Naive B cell (primary cell): ENCODE measurements around the gene SERINC5. TPM values are rescaled to one million over a fixed set of nuclear protein-coding genes. Genes with fewer than 3 reads are reported as not detected.
A peak's percentile ranks its signal among the peaks of the same experiment; 100 is the strongest.
"Not testable (repeated sequence)": the region's sequence is repeated elsewhere in the genome, so short reads cannot be mapped to it uniquely, and the experiment has no call there.

ENCODE experiments used
- ATAC-seq, 2 donors: fragments of 150-1000 bp; cut with Tn5 transposase; 2 replicates each; pipeline ENCODE4 v1.10.0; 2021; ENCODE audit warnings: low read depth in 2 of 2, mild to moderate bottlenecking in 2 of 2, moderate library complexity in 2 of 2
- DNase-seq: peaks from one replicate; pipeline ENCODE4 v3.0.0; 2022
- H3K27ac Mint-ChIP-seq, 6 donors: one replicate each; pipeline ENCODE4 v1.8.0; 2020 to 2022; ENCODE audit warnings: mild to moderate bottlenecking in 6 of 6, mixed read lengths in 6 of 6, moderate library complexity in 5 of 6, inconsistent platforms in 2 of 6
- H3K27me3 Mint-ChIP-seq, 3 donors: one replicate each; pipeline ENCODE4 v1.8.0; 2021 to 2022; ENCODE audit warnings: mixed read lengths in 3 of 3, mild to moderate bottlenecking in 1 of 3
- H3K36me3 Mint-ChIP-seq, 2 donors: one replicate each; pipeline ENCODE4 v1.8.0; 2020 to 2022; ENCODE audit warnings: mixed read lengths in 2 of 2, inconsistent platforms in 1 of 2, mild to moderate bottlenecking in 1 of 2
- H3K4me1 Mint-ChIP-seq, 3 donors: one replicate each; pipeline ENCODE4 v1.8.0; 2020 to 2022; ENCODE audit warnings: mixed read lengths in 3 of 3, inconsistent platforms in 1 of 3, mild to moderate bottlenecking in 1 of 3, moderate library complexity in 1 of 3
- H3K4me3 Mint-ChIP-seq, 8 donors: one replicate each; pipeline ENCODE4 v1.8.0; 2020 to 2022; ENCODE audit warnings: mild to moderate bottlenecking in 8 of 8, mixed read lengths in 8 of 8, moderate library complexity in 8 of 8, inconsistent platforms in 2 of 8
- H3K9me3 Mint-ChIP-seq, 7 donors: one replicate each; pipeline ENCODE4 v1.8.0; 2020 to 2022; ENCODE audit warnings: mixed read lengths in 7 of 7, mild to moderate bottlenecking in 5 of 7, inconsistent platforms in 2 of 7, moderate library complexity in 1 of 7
- polyA plus RNA-seq, 6 donors: library from polyadenylated mRNA; unstranded; fragments of 300-500 nt; fragmentation: Illumina TruSeq; gene quantifications; one replicate each; pipeline ENCODE4 v1.2.3, GENCODE V29; 2021; ENCODE audit warnings: low read depth in 6 of 6

The SERINC5 gene
- polyA plus RNA-seq, 6 donors from 2014 or later, result 1.4 to 4.0 (median 2.8) TPM

DNA sequence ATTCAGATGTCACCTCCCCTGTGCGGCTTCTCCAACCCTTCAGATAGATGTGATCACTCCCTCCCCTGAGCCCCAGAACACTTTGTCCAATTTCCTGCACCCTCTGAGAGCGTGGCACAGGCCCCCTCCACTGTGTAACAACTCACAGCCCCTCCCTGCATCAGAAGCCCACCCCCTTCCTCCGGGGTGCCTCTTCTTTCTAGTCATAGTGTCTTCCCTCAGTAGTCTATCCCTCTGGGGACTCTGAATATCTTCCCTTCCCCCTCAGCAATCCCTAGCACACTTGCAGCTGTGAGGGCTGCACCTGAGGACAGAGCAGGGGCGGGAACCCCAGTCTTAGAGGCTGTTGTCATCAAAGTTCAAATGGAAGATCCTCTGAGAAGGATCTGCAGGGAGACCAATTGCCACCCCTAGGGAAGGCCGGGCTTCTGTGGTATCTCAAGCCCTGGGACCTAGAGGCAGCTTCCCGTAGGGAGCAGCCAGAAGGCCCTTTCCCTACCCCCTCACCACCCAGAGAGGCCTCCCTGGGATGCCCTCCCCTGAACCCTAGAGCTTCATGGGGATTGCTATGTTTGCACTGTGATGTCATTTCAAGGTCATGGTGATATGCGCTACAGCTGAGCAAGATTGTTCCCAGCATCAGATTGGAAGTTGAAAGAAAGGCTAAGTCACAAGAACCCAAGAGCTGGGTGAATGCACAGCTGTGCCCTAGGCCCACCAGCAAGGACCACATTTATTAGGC is 150.0 kb downstream of the SERINC5 start:
- Mint-ChIP-seq H3K4me1 (peaks cover 23 to 29% (median 24%) of the 10 kb centered on the region in 3 donors), H3K36me3 (peaks cover 0 to 4% of the 10 kb centered on the region in 2 donors), H3K9me3 (peaks cover 0 to 5% (median 0%) of the 10 kb centered on the region in 7 donors), H3K27ac (peak overlapping the region in 1 of 6 donors; percentile 13), H3K27me3 (peaks cover 0 to 16% (median 7%) of the 10 kb centered on the region in 3 donors), H3K4me3 (peak overlapping the region in 1 of 8 donors; percentile 20)
- ATAC-seq (no peak), DNase-seq (no peak)

DNA sequence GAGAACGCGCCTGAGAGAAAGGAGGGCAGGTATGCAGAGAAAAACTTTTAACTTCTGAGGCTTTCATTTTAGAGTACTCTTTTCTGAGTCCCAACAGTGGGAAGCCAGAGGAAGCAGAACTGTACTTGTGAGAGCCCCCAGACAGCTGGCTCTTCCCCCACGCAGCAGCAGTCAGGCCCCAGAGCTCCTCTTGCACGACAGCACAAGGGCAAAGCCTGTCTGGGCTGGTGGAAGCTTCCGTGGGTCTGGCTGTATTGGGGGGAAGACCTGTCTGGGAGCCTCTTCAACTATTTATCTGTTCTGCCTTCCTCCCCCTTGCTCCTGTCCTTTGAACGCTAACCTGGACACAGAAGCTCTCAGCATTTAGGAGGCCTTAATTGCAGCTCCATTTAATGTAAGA is 152.5 kb downstream of the SERINC5 start:
- ATAC-seq, result no peak

DNA sequence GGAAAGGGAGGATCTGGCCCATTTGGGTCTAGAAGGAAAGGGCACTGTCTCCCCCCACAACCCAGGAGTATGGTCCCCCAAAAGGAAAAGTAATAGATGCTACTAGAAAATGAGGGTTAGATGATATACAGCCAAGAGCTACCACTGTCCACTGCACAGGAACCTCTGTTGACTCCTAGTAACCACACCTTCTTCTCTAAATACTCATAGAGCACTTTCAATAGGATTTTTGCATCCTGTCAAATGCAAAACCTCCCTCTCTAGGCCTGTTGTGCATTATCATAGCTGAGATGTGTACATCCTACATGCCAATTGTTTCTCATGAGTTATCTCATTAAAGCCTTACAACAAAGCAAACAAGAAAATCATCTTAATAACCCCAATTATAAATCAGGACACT is 153.9 kb downstream of the SERINC5 start:
- no peak for ATAC-seq
- Mint-ChIP-seq H3K27me3 (peaks cover 0 to 9% (median 7%) of the 10 kb centered on the region in 3 donors), H3K4me1 (peaks cover 13 to 17% (median 13%) of the 10 kb centered on the region in 3 donors), H3K9me3 (peaks cover 0 to 4% (median 0%) of the 10 kb centered on the region in 7 donors), H3K4me3 (no peak overlapping the region), H3K36me3 (peaks cover 0 to 1% of the 10 kb centered on the region in 2 donors), H3K27ac (no peak overlapping the region)
- DNase-seq, result no peak

More for the DNA sequence above, 152.5 kb downstream of the SERINC5 start:
- no peak for DNase-seq
- Mint-ChIP-seq H3K4me1 (peaks cover 13 to 17% (median 13%) of the 10 kb centered on the region in 3 donors), H3K9me3 (peaks cover 0 to 5% (median 0%) of the 10 kb centered on the region in 7 donors), H3K36me3 (peaks cover 0 to 4% of the 10 kb centered on the region in 2 donors), H3K27ac (peak overlapping the region in 1 of 6 donors; percentile 60), H3K4me3 (no peak overlapping the region), H3K27me3 (peaks cover 0 to 9% (median 7%) of the 10 kb centered on the region in 3 donors)

DNA sequence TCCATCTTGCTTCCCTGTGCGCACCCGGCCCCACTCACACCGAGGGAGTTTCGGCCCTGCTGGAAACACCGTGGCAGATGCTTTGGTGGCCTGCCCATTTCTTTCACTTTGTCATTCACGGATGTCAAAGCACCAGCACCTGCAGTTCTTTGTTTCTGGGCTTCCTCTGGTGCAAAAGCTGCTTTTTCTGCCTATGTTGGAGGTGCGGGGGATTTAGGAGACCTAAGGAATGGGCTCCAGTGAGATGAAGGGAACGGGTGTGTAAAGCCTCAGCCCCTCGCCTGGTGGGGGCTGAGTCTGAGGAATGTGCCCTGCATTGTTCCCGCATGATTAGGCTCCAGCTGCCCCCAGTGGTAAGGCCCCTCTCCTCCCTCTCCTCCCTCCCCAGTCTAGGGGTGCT is 158.4 kb downstream of the SERINC5 start:
- Mint-ChIP-seq H3K36me3 (no peaks in the 10 kb centered on the region), H3K27ac (peak overlapping the region in 3 of 6 donors; percentile 5 to 54 (median 46))

DNA sequence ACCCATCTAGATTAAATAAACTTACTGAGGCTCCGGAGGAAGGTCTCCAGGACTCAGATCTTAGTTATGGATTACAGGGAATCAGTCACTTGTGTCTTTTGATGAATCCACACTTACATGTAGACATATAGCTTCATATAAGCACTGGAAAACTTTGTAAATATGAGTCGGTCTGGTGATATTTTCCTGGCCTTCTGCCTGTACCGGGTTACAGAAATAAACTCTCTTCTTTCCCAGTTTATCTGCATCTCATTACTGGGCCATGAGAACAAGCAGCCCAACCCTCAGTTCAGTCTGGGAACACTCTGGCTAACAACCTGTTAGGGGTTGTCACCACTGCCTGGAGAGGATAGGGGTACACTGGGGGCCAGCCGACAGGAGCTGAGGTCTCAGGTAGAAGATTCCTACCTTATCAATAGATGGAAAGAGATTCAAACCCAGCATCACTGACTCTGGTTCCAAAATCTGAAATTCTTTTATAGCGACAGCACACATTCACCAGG is 161.6 kb downstream of the SERINC5 start:
- H3K4me3 Mint-ChIP-seq, result no peak overlapping the region
- H3K27ac Mint-ChIP-seq, result peak overlapping the region in 2 of 6 donors; percentile 19 to 35
- H3K4me1 Mint-ChIP-seq, result peaks cover 0 to 5% (median 3%) of the 10 kb centered on the region in 3 donors
- H3K27me3 Mint-ChIP-seq, result no peaks in the 10 kb centered on the region
- H3K9me3 Mint-ChIP-seq, result no peaks in the 10 kb centered on the region
- H3K36me3 Mint-ChIP-seq, result no peaks in the 10 kb centered on the region
- DNase-seq, result no peak
- no peak for ATAC-seq

More for the DNA sequence above, 158.4 kb downstream of the SERINC5 start:
- no peak for DNase-seq
- Mint-ChIP-seq H3K9me3 (no peaks in the 10 kb centered on the region), H3K4me3 (no peak overlapping the region), H3K4me1 (no peaks in the 10 kb centered on the region), H3K27me3 (no peaks in the 10 kb centered on the region)
- ATAC-seq, result no peak

DNA sequence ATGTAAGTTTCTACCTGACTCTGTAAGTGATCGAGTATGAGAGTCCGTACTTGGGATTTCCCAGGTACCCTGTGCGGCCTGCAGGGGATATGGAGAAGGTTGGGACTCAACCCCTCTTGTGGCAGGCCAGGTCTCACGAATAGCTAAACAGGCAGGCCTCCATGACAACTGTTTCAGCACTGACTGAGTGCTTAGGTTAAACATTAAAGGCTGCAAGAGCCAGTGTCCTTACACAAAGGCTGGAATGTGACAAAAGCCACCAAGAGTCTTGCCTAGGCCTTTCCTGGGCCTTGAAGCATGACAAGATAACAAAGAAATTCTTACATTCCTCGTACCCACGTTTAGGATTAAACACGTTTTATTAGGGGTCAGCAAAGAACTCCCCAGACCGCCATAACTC is 162.1 kb downstream of the SERINC5 start:
- no peaks in the 10 kb centered on the region for H3K27me3 Mint-ChIP-seq
- no peak for ATAC-seq
- peaks cover 0 to 5% (median 3%) of the 10 kb centered on the region in 3 donors for H3K4me1 Mint-ChIP-seq
- no peaks in the 10 kb centered on the region for H3K9me3 Mint-ChIP-seq
- no peak overlapping the region for H3K27ac Mint-ChIP-seq
- DNase-seq, result no peak
- no peak overlapping the region for H3K4me3 Mint-ChIP-seq
- H3K36me3 Mint-ChIP-seq, result no peaks in the 10 kb centered on the region

DNA sequence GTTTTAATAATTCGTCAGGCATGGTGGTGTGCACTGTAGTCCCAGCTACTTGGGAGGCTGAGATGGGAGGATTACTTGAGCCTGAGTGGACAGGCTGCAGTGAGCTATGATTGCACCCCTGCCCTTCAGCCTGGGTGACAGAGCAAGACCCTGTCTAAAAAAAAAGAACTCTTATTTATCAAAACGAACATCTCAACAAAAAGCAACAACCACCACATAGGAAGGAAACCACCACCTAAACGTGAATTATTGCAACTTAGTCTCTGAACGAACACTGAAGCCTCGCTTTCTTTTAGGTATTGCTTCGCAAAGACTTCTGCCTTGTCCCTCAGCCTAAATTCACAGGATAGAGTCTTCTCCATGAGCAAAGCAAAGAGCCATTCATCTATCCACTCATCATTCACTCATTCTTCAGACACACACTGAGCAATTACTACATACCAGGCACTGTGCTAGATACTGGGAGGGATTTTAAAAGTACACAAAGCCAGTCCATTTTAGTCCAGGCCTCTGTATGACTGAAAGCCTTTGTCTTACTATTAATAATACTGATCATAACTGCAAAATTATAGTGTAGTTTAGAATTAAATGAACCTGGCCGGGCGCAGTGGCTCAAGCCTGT is 163.3 kb downstream of the SERINC5 start:
- ATAC-seq, result no peak
- H3K27me3 Mint-ChIP-seq, result no peaks in the 10 kb centered on the region
- H3K4me3 Mint-ChIP-seq, result peak overlapping the region in 1 of 8 donors; percentile 10
- no peaks in the 10 kb centered on the region for H3K9me3 Mint-ChIP-seq
- H3K4me1 Mint-ChIP-seq, result peaks cover 0 to 5% (median 3%) of the 10 kb centered on the region in 3 donors
- no peaks in the 10 kb centered on the region for H3K36me3 Mint-ChIP-seq
- no peak overlapping the region for H3K27ac Mint-ChIP-seq
- DNase-seq, result no peak

DNA sequence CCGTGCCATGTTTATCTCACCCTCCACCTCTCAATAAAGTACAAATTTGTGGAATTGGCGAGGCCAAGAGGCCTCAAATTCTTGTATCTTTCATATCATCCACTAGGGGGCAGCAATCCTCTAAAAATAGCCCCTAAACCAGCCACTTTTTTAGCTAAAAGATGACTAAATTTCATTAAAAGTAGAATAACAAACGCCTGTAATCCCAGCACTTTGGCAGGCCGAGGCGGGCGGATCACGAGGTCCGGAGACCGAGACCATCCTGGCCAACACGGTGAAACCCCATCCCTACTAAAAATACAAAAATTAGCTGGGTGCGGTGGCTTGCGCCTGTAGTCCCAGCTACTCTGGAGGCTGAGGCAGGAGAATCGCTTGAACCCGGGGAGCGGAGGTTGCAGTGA is 164.1 kb downstream of the SERINC5 start:
- ATAC-seq (peak; percentile 28 to 51), DNase-seq (peak; percentile 43)
- H3K27me3 Mint-ChIP-seq, H3K4me1 Mint-ChIP-seq, H3K4me3 Mint-ChIP-seq, H3K9me3 Mint-ChIP-seq, H3K36me3 Mint-ChIP-seq: not testable (repeated sequence)
- peak overlapping the region in 2 of 6 donors; percentile 43 to 95 for H3K27ac Mint-ChIP-seq

DNA sequence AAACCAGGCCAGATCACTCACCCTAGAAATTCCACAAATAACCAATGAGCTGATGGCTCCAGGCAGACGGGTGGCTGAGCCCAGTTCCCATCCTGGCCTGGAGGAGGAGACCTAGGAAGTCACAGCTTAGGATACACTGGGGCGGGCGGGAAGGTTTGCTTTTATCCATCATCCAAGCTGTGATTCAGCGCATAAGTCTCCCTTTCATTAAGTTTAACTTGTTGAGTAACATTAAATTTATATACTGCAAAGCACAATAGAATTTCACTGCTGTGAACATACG is 165.0 kb downstream of the SERINC5 start:
- H3K9me3 Mint-ChIP-seq, result no peaks in the 10 kb centered on the region
- ATAC-seq (no peak), DNase-seq (no peak)
- no peak overlapping the region for H3K27ac Mint-ChIP-seq
- H3K4me3 Mint-ChIP-seq, result no peak overlapping the region
- peaks cover 0 to 5% (median 3%) of the 10 kb centered on the region in 3 donors for H3K4me1 Mint-ChIP-seq
- peaks cover 0 to under 1% (median 0%) of the 10 kb centered on the region in 3 donors for H3K27me3 Mint-ChIP-seq
- no peaks in the 10 kb centered on the region for H3K36me3 Mint-ChIP-seq

DNA sequence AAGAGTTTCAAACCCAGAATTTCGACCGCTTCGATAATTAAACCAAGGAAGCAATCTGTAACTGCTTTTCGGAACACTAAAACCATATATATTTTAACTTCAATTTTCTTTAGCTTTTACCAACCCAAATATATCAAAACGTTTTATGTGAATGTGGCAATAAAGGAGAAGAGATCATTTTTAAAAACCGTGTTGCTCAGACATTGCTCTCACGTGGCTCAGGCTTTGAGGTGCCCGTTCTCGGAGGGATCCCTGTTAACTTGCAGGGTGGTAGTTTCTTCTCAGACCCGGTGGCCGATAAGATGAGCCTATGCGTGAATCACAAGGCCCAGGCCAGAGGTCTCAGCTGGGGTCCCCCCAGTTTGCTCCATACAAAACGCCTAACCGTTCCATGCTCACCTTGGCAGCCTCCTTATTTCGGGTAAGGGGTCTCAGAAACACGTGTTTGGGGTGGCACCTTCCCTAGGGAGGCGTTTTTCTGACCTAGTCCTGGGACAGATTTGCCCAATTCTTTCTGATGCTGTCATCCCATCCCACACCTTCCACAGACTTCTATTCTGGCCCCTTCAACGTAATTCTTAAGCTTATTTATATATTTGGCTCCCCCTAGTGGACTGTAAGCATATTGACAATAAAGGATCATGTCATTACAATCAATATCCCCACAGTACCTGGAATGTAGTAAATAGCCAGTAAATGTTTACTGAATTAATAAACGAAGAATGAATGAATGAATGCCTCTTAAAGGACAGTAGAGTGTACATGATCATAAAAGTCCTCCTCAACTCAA is 172.6 kb downstream of the SERINC5 start:
- Mint-ChIP-seq H3K27ac (peak overlapping the region in 2 of 6 donors; percentile 7 to 42), H3K27me3 (peaks cover 0 to 6% (median 0%) of the 10 kb centered on the region in 3 donors), H3K4me3 (peak overlapping the region; percentile 56 to 96 (median 86)), H3K9me3 (no peaks in the 10 kb centered on the region), H3K36me3 (no peaks in the 10 kb centered on the region), H3K4me1 (peaks cover 4 to 11% (median 5%) of the 10 kb centered on the region in 3 donors)
- DNase-seq, result peak; percentile 37
- ATAC-seq, result peak; percentile 74 to 78

DNA sequence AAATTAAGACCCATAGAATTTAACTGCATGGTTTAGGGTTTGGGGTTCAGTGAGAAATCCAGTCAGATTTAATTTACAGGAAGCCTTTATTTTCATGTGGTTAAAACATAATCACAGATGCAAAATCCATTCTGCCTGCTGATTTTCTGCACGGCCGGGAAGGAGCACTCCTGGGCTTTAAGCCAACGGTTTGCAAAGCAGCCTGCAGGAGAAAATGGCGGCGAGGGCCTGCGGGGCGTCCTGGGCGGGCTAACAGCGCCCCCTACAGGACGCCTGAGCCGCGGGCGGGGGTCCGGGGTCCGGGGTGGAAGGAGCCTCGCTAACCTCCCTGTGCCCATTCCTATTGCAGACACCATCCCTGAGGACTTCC is 173.1 kb downstream of the SERINC5 start:
- DNase-seq, result peak; percentile 33
- Mint-ChIP-seq H3K27me3 (peaks cover 0 to 6% (median 0%) of the 10 kb centered on the region in 3 donors), H3K4me3 (peak overlapping the region in 7 of 8 donors; percentile 56 to 96 (median 88)), H3K27ac (peak overlapping the region in 1 of 6 donors; percentile 42), H3K36me3 (no peaks in the 10 kb centered on the region), H3K9me3 (no peaks in the 10 kb centered on the region), H3K4me1 (peaks cover 4 to 11% (median 5%) of the 10 kb centered on the region in 3 donors)
- ATAC-seq, result peak; percentile 67 to 74

DNA sequence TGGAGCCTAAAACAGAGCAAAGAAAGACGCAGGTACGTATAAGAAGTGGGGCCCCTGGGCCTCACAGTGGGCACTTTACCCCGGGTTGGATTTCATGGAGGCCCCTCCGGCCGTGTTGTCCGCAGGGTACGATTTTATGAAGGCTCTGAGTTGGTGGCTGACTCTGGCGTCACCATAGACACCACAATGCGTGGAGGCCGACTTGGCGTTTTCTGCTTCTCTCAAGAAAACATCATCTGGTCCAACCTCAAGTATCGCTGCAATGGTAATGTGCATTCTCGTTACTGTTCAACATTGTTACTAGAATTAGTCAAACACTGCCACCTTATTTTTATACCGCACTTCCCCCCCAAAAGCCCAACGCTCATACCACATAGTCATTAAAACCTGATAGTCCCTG is 173.6 kb downstream of the SERINC5 start:
- H3K27ac Mint-ChIP-seq, result no peak overlapping the region
- ATAC-seq (no peak), DNase-seq (no peak)
- no peaks in the 10 kb centered on the region for H3K36me3 Mint-ChIP-seq
- peak overlapping the region in 4 of 8 donors; percentile 56 to 92 (median 76) for H3K4me3 Mint-ChIP-seq
- H3K27me3 Mint-ChIP-seq, result peaks cover 0 to 6% (median 0%) of the 10 kb centered on the region in 3 donors
- peaks cover 4 to 11% (median 5%) of the 10 kb centered on the region in 3 donors for H3K4me1 Mint-ChIP-seq
- H3K9me3 Mint-ChIP-seq, result no peaks in the 10 kb centered on the region

DNA sequence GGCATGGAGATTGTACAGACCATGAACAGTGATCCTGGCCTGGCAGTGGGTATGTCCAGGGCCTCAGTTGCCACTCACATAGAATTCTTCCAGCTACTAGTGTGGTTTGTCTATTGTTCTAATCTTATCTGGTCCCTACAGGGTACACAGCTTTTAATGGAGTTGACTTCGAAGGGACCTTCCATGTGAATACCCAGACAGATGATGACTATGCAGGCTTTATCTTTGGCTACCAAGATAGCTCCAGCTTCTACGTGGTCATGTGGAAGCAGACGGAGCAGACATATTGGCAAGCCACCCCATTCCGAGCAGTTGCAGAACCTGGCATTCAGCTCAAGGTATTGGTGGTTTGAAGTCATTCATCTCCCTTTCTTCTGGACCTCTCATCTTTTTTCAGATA is 176.9 kb downstream of the SERINC5 start:
- ATAC-seq (no peak), DNase-seq (no peak)
- Mint-ChIP-seq H3K4me1 (peaks cover 4 to 11% (median 5%) of the 10 kb centered on the region in 3 donors), H3K27me3 (no peaks in the 10 kb centered on the region), H3K9me3 (no peaks in the 10 kb centered on the region), H3K27ac (peak overlapping the region in 1 of 6 donors; percentile 45), H3K4me3 (no peak overlapping the region), H3K36me3 (no peaks in the 10 kb centered on the region)
